ENCODE data around the gene RALGDS. TPM values are rescaled to one million over a fixed set of nuclear protein-coding genes. Genes with fewer than 3 reads are reported as not detected.
"Not testable (repeated sequence)": the region's sequence is repeated elsewhere in the genome, so short reads cannot be mapped to it uniquely, and the experiment has no call there.

RALGDS gene
- total and polyA plus RNA-seq, 9 of the 15 experiments (the other 6 are each of a cell fraction or from before 2014, with no cell fraction given), result 0.75 to 43.3 (median 27.1) TPM

DNA sequence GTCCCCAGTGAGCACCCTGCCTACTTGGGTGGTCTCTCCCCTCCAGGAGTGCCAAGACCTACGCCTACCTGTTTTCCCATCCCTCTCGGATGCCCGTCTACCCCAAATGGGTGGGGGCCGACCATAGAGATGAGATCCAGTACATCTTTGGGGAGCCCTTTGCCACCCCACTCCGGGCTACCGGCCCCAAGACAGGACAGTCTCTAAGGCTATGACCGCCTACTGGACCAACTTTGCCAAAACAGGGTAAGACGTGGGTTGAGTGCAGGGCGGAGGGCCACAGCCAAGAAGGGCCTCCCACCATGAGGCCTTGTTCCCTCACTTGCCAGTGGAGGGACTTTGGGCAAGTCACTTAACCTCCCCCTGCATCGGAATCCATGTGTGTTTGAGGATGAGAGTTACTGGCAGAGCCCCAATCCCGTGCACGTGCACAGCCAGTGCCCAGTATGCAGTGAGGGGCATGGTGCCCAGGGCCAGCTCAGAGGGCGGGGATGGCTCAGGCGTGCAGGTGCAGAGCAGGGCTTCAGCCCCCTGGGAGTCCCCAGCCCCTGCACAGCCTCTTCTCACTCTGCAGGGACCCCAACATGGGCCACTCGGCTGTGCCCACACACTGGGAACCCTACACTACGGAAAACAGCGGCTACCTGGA lies 34.7 kb downstream of the RALGDS start:
- H3K27me3 ChIP-seq (ENCODE audit: control insufficient read depth in 2 of 2, insufficient read depth in 2 of 2, low read length in 2 of 2); DNase-seq (ENCODE audit: extremely low read depth in 1 of 4, low spot score in 3 of 4); H3K9ac ChIP-seq (ENCODE audit: insufficient read depth in 1 of 2, low read depth in 2 of 2, low read length in 2 of 2); BruUV-seq (replicated peaks); H3K36me3 ChIP-seq (ENCODE audit: control insufficient read depth, insufficient read depth, low read length); H3K4me3 ChIP-seq; H3K9me1 ChIP-seq (ENCODE audit: control insufficient read depth, insufficient read depth, low read length); H3K4me2 ChIP-seq (ENCODE audit: insufficient read depth, low read length); H3K9me3 ChIP-seq (replicated peaks; ENCODE audit: control insufficient read depth, insufficient read depth, low read depth, low read length); H2AFZ ChIP-seq (ENCODE audit: low read depth, low read length); intact Hi-C loops (cut with micrococcal nuclease); ATAC-seq; CTCF ChIA-PET (ENCODE audit: low intra/inter-chr PET ratio); FAIRE-seq; in situ Hi-C loops (cut with MboI); H3K79me2 ChIP-seq (ENCODE audit: control insufficient read depth, insufficient read depth, low read length); H3K27ac ChIP-seq (ENCODE audit: extremely low read depth, low read depth, low read length); H3K4me1 ChIP-seq (replicated peaks in 1 of 2; ENCODE audit: control insufficient read depth in 2 of 2, insufficient read depth in 2 of 2, low read length in 2 of 2); H4K20me1 ChIP-seq (replicated peaks; ENCODE audit: control insufficient read depth, insufficient read depth, low read length): not testable (repeated sequence)
- WGBS (ENCODE audit: insufficient coverage, low coverage, missing lambda C conversion rate), result 21% methylated on average over 15 of the region's 17 CpGs
- POLR2A ChIA-PET, result interaction anchor here (1.0 kb wide), 1 partner anchor 17 kb away, joined by 4 read pairs; no protein-coding TSS in a partner anchor

DNA sequence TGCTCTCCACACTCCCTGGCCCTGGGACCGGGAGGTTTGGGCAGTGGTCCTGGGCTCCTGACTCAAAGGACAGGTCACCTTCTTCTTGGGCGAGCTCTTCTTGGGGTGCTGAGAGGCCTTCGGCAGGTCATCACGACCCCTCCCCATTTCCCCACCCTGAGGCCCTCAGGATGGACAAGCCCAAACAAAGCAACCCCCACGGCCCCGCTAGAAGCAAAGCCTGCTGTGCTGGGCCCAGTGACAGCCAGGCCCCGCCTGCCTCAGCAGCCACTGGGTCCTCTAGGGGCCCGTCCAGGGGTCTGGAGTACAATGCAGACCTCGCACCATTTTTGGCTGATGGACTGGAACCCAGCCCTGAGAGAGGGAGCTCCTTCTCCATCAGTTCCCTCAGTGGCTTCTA lies 37.4 kb downstream of the RALGDS start:
- in situ Hi-C loops (cut with MboI), result not testable (repeated sequence)

DNA sequence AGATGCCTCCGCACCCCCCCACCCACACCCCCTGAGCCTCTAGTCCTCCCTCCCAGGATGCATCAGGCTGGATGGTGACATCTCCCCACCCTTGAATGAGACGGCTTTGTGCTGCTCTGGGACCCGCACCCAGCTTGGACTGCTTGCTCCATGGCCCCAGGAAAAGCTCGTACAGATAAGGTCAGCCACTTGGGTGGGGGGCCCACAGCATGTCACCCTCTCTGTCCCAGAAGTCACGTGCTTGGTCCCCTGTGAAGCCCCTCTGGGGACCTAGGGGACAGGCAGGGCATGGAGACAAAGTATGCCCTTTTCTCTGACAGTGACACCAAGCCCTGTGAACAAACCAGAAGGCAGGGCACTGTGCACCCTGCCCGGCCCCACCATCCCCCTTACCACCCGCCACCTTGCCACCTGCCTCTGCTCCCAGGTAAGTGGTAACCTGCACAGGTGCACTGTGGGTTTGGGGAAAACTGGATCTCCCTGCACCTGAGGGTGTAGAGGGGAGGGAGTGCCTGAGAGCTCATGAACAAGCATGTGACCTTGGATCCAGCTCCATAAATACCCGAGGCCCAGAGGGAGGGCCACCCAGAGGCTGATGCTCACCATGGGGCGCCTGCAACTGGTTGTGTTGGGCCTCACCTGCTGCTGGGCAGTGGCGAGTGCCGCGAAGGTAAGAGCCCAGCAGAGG lies 38.9 kb downstream of the RALGDS start:
- H3K9ac ChIP-seq (ENCODE audit: insufficient read depth in 1 of 2, low read depth in 2 of 2, low read length in 2 of 2); FAIRE-seq; CTCF ChIA-PET (ENCODE audit: low intra/inter-chr PET ratio): not testable (repeated sequence)

More for the DNA sequence above, 37.4 kb downstream of the RALGDS start:
- H3K79me2 ChIP-seq (ENCODE audit: control insufficient read depth, insufficient read depth, low read length); POLR2A ChIA-PET; H2AFZ ChIP-seq (ENCODE audit: low read depth, low read length); H3K4me2 ChIP-seq (ENCODE audit: insufficient read depth, low read length); intact Hi-C loops (cut with micrococcal nuclease); FAIRE-seq; H3K9me1 ChIP-seq (ENCODE audit: control insufficient read depth, insufficient read depth, low read length); H3K4me1 ChIP-seq (replicated peaks in 1 of 2; ENCODE audit: control insufficient read depth in 2 of 2, insufficient read depth in 2 of 2, low read length in 2 of 2); H3K9ac ChIP-seq (ENCODE audit: insufficient read depth in 1 of 2, low read depth in 2 of 2, low read length in 2 of 2); H3K36me3 ChIP-seq (ENCODE audit: control insufficient read depth, insufficient read depth, low read length); H3K27ac ChIP-seq (ENCODE audit: extremely low read depth, low read depth, low read length); H4K20me1 ChIP-seq (replicated peaks; ENCODE audit: control insufficient read depth, insufficient read depth, low read length); BruUV-seq (replicated peaks); DNase-seq (ENCODE audit: extremely low read depth in 1 of 4, low spot score in 3 of 4); H3K4me3 ChIP-seq; CTCF ChIA-PET (ENCODE audit: low intra/inter-chr PET ratio); H3K9me3 ChIP-seq (replicated peaks; ENCODE audit: control insufficient read depth, insufficient read depth, low read depth, low read length): not testable (repeated sequence)
- 0 out of 3 replicates have a peak, but pooled peaks have one; percentile 15 for ATAC-seq
- peaks cover 12 to 19% of the 10 kb centered on the region in 2 experiments for H3K27me3 ChIP-seq (ENCODE audit: control insufficient read depth in 2 of 2, insufficient read depth in 2 of 2, low read length in 2 of 2)
- 20% methylated on average over 3 of the region's 9 CpGs for WGBS (ENCODE audit: insufficient coverage, low coverage, missing lambda C conversion rate)

More for the DNA sequence above, 38.9 kb downstream of the RALGDS start:
- WGBS (ENCODE audit: insufficient coverage, low coverage, missing lambda C conversion rate), result 9% methylated on average over 4 of the region's 12 CpGs
- H3K36me3 ChIP-seq (ENCODE audit: control insufficient read depth, insufficient read depth, low read length); H3K9me1 ChIP-seq (ENCODE audit: control insufficient read depth, insufficient read depth, low read length); H3K4me3 ChIP-seq; H3K27ac ChIP-seq (ENCODE audit: extremely low read depth, low read depth, low read length); H3K9me3 ChIP-seq (replicated peaks; ENCODE audit: control insufficient read depth, insufficient read depth, low read depth, low read length); in situ Hi-C loops (cut with MboI); intact Hi-C loops (cut with micrococcal nuclease); H3K79me2 ChIP-seq (ENCODE audit: control insufficient read depth, insufficient read depth, low read length); POLR2A ChIA-PET; BruUV-seq (replicated peaks); DNase-seq (ENCODE audit: extremely low read depth in 1 of 4, low spot score in 3 of 4); H4K20me1 ChIP-seq (replicated peaks; ENCODE audit: control insufficient read depth, insufficient read depth, low read length); H3K4me2 ChIP-seq (ENCODE audit: insufficient read depth, low read length); H3K4me1 ChIP-seq (replicated peaks in 1 of 2; ENCODE audit: control insufficient read depth in 2 of 2, insufficient read depth in 2 of 2, low read length in 2 of 2); H2AFZ ChIP-seq (ENCODE audit: low read depth, low read length); ATAC-seq: not testable (repeated sequence)
- H3K27me3 ChIP-seq (ENCODE audit: control insufficient read depth in 2 of 2, insufficient read depth in 2 of 2, low read length in 2 of 2), result peaks cover 23 to 30% of the 10 kb centered on the region in 2 experiments
